ENCODE data around the gene IGSF6. TPM values are rescaled to one million over a fixed set of nuclear protein-coding genes. Genes with fewer than 3 reads are reported as not detected.
"Not testable (repeated sequence)": the region's sequence is repeated elsewhere in the genome, so short reads cannot be mapped to it uniquely, and the experiment has no call there.

IGSF6 gene, protein sequence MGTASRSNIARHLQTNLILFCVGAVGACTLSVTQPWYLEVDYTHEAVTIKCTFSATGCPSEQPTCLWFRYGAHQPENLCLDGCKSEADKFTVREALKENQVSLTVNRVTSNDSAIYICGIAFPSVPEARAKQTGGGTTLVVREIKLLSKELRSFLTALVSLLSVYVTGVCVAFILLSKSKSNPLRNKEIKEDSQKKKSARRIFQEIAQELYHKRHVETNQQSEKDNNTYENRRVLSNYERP
- total RNA-seq: 1 to 10 TPM; 1.0 to 4.3 (median 1.3) TPM

- H3K27ac ChIP-seq: no peak within 1 kb of the TSS
- peak within 1 kb of the TSS; percentile 1 for H3K4me3 ChIP-seq
- no peaks in the 10 kb centered on the region for H3K27me3 ChIP-seq
- TF ChIP-seq EP300 (IDR thresholded peaks at IDR 0.05) (no peak), POLR2AphosphoS5 (IDR thresholded peaks at IDR 0.05) (no peak)
- TF ChIP-seq, protein P1, sequence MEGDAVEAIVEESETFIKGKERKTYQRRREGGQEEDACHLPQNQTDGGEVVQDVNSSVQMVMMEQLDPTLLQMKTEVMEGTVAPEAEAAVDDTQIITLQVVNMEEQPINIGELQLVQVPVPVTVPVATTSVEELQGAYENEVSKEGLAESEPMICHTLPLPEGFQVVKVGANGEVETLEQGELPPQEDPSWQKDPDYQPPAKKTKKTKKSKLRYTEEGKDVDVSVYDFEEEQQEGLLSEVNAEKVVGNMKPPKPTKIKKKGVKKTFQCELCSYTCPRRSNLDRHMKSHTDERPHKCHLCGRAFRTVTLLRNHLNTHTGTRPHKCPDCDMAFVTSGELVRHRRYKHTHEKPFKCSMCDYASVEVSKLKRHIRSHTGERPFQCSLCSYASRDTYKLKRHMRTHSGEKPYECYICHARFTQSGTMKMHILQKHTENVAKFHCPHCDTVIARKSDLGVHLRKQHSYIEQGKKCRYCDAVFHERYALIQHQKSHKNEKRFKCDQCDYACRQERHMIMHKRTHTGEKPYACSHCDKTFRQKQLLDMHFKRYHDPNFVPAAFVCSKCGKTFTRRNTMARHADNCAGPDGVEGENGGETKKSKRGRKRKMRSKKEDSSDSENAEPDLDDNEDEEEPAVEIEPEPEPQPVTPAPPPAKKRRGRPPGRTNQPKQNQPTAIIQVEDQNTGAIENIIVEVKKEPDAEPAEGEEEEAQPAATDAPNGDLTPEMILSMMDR (IDR thresholded peaks at IDR 0.05): no peak
- peaks cover 28% of the 10 kb centered on the region for H3K4me1 ChIP-seq
- no peak for DNase-seq (ENCODE audit: low spot score in 2 of 2)
- WGBS: 88% methylated on average over 6 of the region's 6 CpGs
- H3K36me3 ChIP-seq: peaks cover 4% of the 10 kb centered on the region
- no peaks in the 10 kb centered on the region for H3K9me3 ChIP-seq
These were observed at the start of gene IGSF6 for GRCh38 chr16:21652453-21652852. TSS of gene IGSF6 (minus strand) at chr16:21652608. CDS start at chr16:21652598, 10 bp downstream.

GRCh38 chr16:21701271-21701670, 48.9 kb upstream of the IGSF6 start:
- H3K27me3 ChIP-seq: no peaks in the 10 kb centered on the region
- TF ChIP-seq POLR2A (IDR thresholded peaks at IDR 0.05) (no peak), EP300 (IDR thresholded peaks at IDR 0.05) (no peak), POLR2AphosphoS5 (IDR thresholded peaks at IDR 0.05) (no peak)
- TF ChIP-seq, protein P1 (IDR thresholded peaks at IDR 0.05): no peak
- H3K36me3 ChIP-seq: no peaks in the 10 kb centered on the region
- no peaks in the 10 kb centered on the region for H3K9me3 ChIP-seq
- H3K27ac ChIP-seq: no peak overlapping the region
- no peak for DNase-seq (ENCODE audit: low spot score in 2 of 2)
- H3K4me3 ChIP-seq: no peak overlapping the region
- no peaks in the 10 kb centered on the region for H3K4me1 ChIP-seq
- WGBS: 73% methylated on average over 2 of the region's 2 CpGs

- H3K4me3 ChIP-seq: no peak overlapping the region
- H3K36me3 ChIP-seq: no peaks in the 10 kb centered on the region
- H3K27ac ChIP-seq: no peak overlapping the region
- WGBS: 76% methylated on average over 9 of the region's 9 CpGs
- TF ChIP-seq POLR2AphosphoS5 (IDR thresholded peaks at IDR 0.05) (no peak), POLR2A (IDR thresholded peaks at IDR 0.05) (no peak), EP300 (IDR thresholded peaks at IDR 0.05) (no peak)
- TF ChIP-seq, protein P1 (IDR thresholded peaks at IDR 0.05): no peak
- no peaks in the 10 kb centered on the region for H3K9me3 ChIP-seq
- no peaks in the 10 kb centered on the region for H3K27me3 ChIP-seq
- DNase-seq (ENCODE audit: low spot score in 2 of 2): no peak
- H3K4me1 ChIP-seq: no peaks in the 10 kb centered on the region
These were observed 46.0 kb upstream of the IGSF6 start for GRCh38 chr16:21698169-21699032.

DNA sequence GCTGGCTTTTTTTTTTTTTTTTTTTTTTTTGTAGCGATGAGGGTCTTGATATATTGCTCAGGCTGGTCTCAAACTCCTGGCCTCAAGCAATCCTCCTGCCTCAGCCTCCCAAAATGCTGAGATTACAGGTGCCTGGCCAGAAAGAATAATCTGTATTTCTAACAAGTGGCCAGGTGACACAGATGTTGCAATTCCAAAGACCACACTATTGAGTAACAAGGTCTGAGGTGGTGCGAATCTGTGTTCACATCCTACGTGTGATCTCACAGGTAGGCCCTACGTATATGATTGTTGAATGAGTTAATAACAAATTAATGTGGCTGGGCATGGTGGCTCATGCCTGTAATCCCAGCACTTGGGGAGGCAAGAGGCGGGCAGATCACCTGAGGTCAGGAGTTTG, 44.6 kb upstream of the IGSF6 start:
- H3K9me3 ChIP-seq: no peaks in the 10 kb centered on the region
- DNase-seq (ENCODE audit: low spot score in 2 of 2): no peak
- H3K27ac ChIP-seq: no peak overlapping the region
- no peaks in the 10 kb centered on the region for H3K36me3 ChIP-seq
- TF ChIP-seq POLR2A (IDR thresholded peaks at IDR 0.05) (no peak), POLR2AphosphoS5 (IDR thresholded peaks at IDR 0.05) (no peak), EP300 (IDR thresholded peaks at IDR 0.05) (no peak)
- TF ChIP-seq, protein P1 (IDR thresholded peaks at IDR 0.05): no peak
- 93% methylated on average over 5 of the region's 5 CpGs for WGBS
- no peak overlapping the region for H3K4me3 ChIP-seq
- no peaks in the 10 kb centered on the region for H3K4me1 ChIP-seq
- no peaks in the 10 kb centered on the region for H3K27me3 ChIP-seq

- 62% methylated on average over 4 of the region's 4 CpGs for WGBS
- no peak overlapping the region for H3K27ac ChIP-seq
- H3K4me3 ChIP-seq: no peak overlapping the region
- DNase-seq (ENCODE audit: low spot score in 2 of 2): no peak
- TF ChIP-seq, protein P1 (IDR thresholded peaks at IDR 0.05): no peak
- TF ChIP-seq POLR2A (IDR thresholded peaks at IDR 0.05) (no peak), POLR2AphosphoS5 (IDR thresholded peaks at IDR 0.05) (no peak), EP300 (IDR thresholded peaks at IDR 0.05) (no peak)
- no peaks in the 10 kb centered on the region for H3K4me1 ChIP-seq
- H3K27me3 ChIP-seq: no peaks in the 10 kb centered on the region
- no peaks in the 10 kb centered on the region for H3K9me3 ChIP-seq
- no peaks in the 10 kb centered on the region for H3K36me3 ChIP-seq
These were observed 42.2 kb upstream of the IGSF6 start for GRCh38 chr16:21694609-21695008.

GRCh38 chr16:21690967-21691366, 38.6 kb upstream of the IGSF6 start:
- not testable (repeated sequence) for H3K27ac ChIP-seq; H3K9me3 ChIP-seq; DNase-seq (ENCODE audit: low spot score in 2 of 2); H3K4me1 ChIP-seq; H3K27me3 ChIP-seq; H3K36me3 ChIP-seq; H3K4me3 ChIP-seq
- 82% methylated on average over 4 of the region's 4 CpGs for WGBS

Data from suprapubic skin (tissue), 4 donors.